Erythroblast (primary cell): ENCODE data around the gene ABR.
"Not testable (repeated sequence)": the region's sequence is repeated elsewhere in the genome, so short reads cannot be mapped to it uniquely, and the experiment has no call there.

Source experiments
- DNase-seq, 2 experiments: peaks; one replicate each; lab custom pipeline; 2025; lab: John Stamatoyannopoulos, UW
- GATA1 ChIP-seq: IDR thresholded peaks from 2 replicates; pipeline ENCODE4 v1.6.1; 2011; ENCODE audit warnings: low read depth, mild to moderate bottlenecking, control low read depth, low read length, moderate library complexity
- POLR2A ChIP-seq: IDR thresholded peaks from 2 replicates; pipeline ENCODE4 v1.6.1; 2011; ENCODE audit warnings: mild to moderate bottlenecking, low read length

ABR gene

DNA sequence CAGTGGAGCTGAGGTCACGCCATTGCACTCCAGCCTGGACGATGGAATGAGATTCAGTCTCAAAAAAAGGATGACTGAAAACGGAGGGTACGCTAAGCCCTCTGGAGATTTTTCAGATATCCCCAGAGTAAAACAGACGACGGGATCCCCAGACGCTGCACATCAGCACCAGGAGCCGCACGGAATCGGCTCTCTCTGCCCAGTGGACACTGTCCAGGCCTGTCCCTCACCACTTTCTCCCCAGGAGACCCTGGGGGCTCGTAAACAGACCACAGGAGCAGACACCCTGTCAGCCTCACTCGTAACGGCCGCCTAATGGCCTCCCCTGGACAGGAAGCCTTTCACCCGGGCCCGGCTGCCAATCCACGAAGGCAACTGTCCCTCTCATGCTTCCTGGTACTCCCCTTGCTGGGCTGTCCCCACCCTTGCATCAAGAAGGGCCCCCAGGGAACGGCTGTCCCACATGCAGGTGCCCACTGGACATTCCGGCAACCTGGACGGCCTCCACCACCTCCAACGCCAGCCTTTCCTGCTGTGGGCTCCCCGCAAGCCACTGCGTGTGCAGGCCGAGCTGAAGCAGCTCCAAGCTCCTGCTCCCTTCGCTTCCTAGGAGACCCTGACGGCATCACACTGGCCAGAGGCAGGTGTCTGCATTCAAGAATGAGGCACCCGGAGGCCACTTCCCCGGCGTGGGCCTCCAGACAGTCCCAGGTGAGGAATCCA, 108.5 kb downstream of the ABR start:
- TF ChIP-seq GATA1 = no peak

DNA sequence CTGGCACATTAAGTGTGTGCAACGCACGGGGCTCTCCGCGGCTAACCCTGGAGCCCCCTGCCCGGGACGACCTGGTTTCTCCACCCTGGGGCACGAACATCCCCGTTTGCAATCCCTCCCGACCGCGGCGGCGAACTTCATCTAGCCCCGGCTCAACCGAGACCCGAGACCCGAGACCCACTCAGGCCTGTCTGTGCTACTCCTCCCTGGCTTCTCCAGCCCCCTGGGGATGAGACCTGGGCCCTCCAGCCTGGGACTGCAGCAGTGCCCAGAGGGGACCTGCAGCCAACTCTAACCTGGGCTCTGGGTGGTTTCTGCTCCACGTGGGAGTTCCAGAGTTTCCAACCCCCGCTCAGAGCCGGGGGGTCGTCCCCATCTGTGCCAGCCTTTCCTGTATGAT, 109.4 kb downstream of the ABR start:
- TF ChIP-seq GATA1 = no peak
- no peak for TF ChIP-seq POLR2A
- DNase-seq = no peak

More for the DNA sequence above, 108.5 kb downstream of the ABR start:
- no peak for DNase-seq

DNA sequence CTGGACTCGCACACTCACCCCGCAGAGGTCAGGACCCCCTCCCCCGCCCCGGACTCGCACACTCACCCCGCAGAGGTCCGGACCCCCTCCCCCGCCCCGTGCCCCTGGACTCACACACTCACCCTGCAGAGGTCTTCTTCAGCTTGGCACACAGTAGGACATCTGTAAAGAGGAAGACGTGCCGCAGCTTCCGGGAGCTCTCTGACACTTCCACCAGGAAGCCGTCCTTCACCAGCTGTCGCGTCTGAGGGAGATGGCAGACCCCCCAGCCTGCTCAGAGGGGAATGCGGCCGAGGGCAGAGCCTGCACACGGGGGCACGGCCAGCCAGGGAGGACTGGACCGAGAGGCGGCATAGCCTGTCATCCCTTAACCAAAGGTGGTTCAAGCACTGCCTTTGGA, 109.9 kb downstream of the ABR start:
- TF ChIP-seq POLR2A (no peak), GATA1 (no peak)
- DNase-seq = no peak

DNA sequence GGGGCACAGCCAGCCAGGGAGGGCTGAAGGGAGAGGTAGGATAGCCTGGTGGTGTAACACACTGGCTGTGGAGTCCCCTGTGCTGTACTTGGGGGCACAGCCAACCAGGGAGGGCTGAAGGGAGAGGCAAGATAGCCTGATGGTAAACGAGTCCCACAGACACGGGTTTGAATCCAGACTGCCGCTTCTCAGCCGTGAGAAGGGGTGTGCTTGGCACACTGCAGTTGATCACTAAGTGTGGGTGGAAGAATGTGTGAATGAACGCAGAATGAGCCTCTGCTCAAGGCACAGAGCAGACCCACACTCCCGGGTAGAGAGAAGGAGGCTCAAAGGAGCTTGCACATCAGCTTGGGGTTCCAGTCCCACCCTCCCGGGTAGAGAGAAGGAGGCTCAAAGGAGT, 111.4 kb downstream of the ABR start:
- no peak for DNase-seq
- no peak for TF ChIP-seq POLR2A
- no peak for TF ChIP-seq GATA1

DNA sequence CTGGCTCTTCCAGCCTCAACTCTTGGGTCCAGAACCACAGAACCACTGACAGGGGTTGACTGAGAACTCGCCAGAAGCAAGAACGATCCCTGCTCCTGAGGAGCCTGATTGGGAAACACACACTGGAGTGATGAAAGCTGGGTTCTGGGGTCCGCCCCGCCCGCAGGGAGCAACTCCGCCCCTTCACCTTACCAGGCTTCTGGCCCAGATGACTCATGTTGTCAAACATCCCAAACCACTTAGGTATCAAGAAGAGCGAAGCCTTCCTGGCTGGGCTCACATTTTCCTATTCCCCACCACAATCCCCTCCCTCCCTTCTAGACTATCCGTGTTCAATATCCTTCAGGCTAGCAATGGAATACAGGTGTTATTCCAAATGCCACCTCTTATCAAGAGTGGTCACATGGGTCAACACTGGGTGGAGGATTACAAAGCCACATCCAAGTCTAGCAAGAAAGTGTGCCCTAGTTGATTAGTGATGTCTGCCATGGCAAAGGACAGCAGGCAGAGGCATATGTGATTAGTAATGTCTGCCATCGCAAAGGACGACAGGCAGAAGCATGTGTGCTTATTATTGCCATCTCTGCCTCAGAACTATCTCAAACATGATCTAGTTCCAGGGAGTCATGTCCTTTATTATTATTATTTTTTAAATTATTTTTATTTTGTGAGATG, 112.4 kb downstream of the ABR start:
- no peak for DNase-seq
- no peak for TF ChIP-seq GATA1
- no peak for TF ChIP-seq POLR2A

DNA sequence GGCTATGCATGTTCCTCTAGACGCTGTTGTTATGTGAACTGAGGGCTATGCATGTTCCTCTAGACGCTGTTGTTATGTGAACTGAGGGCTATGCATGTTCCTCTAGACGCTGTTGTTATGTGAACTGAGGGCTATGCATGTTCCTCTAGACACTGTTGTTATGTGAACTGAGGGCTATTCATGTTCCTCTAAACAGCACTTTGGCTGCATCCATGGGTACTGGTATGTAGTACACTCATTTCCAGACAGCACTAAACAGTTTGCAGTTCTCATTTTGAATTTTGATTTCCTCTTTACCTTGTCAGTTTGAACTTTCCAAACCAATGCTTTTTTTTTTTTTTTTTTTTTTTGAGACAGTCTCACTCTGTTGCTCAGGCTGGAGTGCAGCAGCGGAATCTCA, 114.4 kb downstream of the ABR start:
- DNase-seq = not testable (repeated sequence)

DNA sequence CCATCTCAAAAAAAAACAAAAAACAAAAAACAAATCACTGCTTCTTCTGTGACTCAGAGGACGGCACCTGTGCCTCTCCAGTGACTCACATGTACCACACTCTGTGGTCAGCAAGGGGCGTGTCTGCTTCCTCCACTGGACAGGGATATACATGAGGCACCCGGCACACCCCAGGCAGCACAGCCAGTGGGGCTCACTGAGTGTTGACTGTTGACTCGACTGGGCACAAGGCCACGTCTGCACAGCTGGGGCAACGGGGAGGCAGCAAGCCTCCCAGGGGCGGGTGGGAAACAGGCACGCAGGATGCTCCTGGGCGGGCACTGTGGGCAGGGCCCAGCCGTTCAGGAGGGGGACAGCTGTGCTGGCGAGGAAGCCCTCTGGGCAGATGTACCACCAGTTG, 118.8 kb downstream of the ABR start:
- DNase-seq = no peak

DNA sequence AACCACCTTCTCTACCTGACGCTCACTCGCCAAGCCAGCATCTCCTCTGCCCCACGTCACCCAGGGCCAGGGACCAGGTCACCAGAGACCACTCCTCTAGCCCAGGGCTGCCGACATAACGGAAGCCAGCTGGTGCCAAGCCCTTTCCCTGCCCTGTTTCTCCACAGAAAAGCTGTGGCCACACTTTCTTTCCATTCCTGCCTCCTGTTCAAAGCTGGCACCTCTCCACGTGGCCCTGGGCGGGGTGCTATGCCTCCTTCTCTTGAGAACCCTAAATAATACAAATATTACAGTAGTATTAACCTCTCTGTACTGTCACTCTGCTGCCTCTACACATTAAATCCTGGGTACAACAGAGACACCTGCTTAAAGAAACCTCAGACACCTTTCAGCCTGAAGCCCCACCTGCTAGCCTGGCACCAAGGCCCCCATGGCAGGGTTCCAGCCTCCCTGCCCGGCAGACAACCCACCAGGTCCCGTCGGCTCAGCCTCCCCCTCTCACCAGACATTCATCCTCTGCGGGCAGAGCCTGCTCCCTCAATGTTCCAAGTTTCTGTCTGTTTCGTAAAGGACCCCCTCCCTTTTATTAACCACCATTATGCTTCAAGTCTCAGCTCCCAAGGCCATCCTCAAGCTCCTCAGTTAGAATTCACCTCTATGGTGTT, 120.5 kb downstream of the ABR start:
- DNase-seq = no peak
- TF ChIP-seq POLR2A (no peak), GATA1 (no peak)

More for the DNA sequence above, 118.8 kb downstream of the ABR start:
- no peak for TF ChIP-seq POLR2A
- TF ChIP-seq GATA1 = no peak

DNA sequence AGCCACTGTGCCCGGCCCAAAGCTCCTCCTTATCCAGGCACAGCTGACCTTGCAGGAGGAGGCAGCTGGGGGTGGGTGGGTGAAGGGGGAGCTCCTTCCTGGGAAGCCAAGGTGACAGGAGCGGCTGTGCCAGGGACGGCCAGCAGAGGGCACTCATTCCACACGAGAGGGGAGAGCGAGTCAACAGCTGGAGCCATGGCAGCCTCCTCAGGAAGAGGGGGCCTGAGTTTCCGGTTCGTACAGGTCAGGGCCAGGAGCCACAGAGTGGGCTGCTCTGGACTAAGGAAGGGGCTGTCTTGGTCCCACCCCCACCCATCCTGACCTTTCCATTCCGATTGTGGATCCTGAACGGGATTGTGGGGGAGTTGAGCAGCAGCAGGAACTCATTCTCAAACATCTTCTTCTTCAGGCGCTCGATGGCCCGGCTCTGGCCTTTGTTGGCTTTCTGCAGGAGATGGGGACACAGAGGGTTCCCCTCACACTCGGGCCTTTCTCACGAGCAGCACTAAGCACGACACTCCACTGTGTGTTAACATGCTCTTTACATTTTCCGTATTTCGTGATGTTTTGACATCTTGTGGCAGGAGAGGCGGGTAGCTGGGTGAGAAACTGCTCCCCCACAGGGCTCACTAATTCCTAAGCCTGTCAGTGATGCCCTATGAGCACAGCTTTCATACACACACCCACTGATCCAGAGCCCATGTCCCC, 121.2 kb downstream of the ABR start:
- TF ChIP-seq GATA1 (no peak), POLR2A (no peak)
- peak; percentile 22 to 48 for DNase-seq

DNA sequence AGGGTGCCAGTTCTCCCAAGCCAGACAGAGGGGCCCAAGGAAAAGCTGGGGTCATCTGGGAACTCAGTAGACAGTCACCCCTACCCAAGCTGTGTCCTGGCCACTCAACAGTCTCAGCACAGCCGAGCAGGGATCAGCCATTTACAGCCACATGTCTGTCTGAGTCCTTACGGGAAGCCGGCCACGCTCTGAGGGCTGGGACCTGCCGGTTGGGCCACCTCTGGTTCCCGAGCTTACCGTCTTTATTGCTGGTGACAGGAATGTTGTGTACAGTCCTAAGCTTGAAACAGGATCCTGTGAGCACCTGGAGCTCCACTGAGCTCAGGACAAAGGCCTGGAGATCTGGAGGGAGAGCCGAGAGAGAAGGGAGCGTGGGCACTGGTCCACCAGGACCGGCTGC, 123.0 kb downstream of the ABR start:
- no peak for TF ChIP-seq POLR2A
- TF ChIP-seq GATA1 = no peak
- no peak for DNase-seq

DNA sequence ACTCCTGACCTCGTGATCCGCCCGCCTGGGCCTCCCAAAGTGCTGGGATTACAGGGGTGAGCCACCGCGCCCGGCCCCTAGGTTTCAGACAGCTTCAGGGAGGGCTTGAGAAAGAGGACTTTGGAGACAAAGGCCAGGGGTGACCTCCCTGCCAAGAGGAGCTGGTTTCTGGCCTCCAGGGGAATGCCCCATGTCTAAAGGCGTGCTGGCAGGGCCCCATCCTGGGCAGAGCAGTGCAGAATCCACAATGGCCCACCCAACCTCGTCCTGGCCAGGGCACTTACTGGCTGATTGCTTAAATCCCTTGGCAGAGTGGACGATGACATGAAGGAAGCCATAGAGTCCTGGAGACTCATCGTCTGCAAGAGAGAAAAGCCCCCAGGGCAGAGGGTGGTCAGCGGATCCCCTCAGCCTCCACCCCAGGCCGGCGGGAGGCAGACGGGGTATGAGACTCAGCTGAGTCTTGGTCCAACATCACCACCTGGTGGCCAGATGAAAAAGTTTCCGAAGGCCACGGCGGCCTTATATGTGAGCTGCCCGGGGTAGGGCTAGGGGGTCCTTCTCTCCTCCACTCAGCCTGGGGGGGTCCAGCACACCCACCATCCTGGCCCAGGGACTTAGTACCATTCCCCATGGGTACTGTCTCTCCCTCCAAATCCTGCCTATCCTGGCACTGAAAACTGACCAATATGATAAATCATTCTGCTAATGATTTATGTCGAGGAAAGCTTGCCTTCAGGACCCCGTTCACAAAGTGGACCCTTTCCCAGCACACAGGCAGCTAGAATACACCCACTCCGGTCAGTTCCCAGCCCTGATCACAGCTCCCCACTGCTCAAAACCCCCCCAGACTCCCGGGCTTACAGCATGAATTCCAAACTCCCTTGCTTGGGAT, 123.8 kb downstream of the ABR start:
- DNase-seq = peak; percentile 50 to 68
- no peak for TF ChIP-seq GATA1

DNA sequence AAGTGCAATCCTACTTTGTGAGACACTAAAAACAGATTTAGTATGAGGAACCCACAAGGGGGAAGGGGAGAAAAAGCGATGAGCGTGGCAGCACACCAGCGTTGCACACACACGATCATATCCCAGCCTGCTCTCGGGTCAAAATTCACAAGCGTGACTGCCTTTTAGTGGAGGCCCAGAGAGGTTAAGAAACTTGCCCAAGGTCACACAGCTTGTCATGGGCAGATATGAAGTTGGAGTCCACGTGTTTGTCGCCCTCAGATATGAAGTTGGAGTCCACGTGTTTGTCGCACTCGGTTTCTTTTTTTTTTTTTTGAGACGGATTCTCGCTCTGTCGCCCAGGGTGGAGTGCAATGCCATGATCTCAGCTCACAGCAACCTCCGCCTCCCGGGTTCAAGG, 124.5 kb downstream of the ABR start:
- TF ChIP-seq POLR2A = no peak
- no peak for TF ChIP-seq GATA1
- DNase-seq = no peak

DNA sequence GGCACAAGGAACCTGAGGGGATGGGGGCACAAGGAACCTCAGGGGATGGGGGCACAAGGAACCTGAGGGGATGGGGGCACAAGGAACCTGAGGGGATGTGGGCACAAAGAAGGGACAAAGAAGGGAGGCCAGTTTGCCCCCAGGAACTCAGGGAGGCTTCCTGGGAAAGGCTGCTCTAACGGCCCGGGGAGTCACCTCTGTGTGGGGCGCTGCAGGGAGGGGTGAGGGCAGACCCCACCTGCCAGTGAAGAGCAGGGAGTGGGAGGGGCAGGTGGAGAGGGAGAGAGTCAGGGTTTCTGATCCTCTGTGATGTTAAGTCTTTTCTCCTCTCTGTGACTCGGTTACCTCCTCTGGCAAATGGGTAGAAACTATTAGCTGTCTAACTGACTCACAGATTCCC, 125.1 kb downstream of the ABR start:
- no peak for DNase-seq
- TF ChIP-seq GATA1 = no peak
- TF ChIP-seq POLR2A = no peak
